Activated T-cell treated with anti-CD3 and anti-CD28 coated beads, Interleukin-2, amount 50 U/mL, for 24 hours (primary cell): ENCODE data around the gene CHRNE.
A peak's percentile ranks its signal among the peaks of the same experiment; 100 is the strongest.

Experiments used
- DNase-seq: peaks from one replicate; pipeline ENCODE4 v3.0.0-alpha.2; 2020
- H3K27ac Mint-ChIP-seq: 2 replicates; pipeline ENCODE4 v1.8.0; 2020; ENCODE audit warnings: mild to moderate bottlenecking, mixed read lengths
- H3K27me3 Mint-ChIP-seq: 2 replicates; pipeline ENCODE4 v1.8.0; 2020; ENCODE audit warnings: mixed read lengths
- H3K36me3 Mint-ChIP-seq: 2 replicates; pipeline ENCODE4 v1.8.0; 2020; ENCODE audit warnings: low read depth, mixed read lengths
- H3K4me1 Mint-ChIP-seq: 2 replicates; pipeline ENCODE4 v1.8.0; 2020; ENCODE audit warnings: low read depth, mixed read lengths
- H3K4me3 Mint-ChIP-seq: 2 replicates; pipeline ENCODE4 v1.8.0; 2020; ENCODE audit warnings: mild to moderate bottlenecking, moderate library complexity, mixed read lengths
- H3K9me3 Mint-ChIP-seq: 2 replicates; pipeline ENCODE4 v1.8.0; 2020; ENCODE audit warnings: mixed read lengths

Gene CHRNE

DNA sequence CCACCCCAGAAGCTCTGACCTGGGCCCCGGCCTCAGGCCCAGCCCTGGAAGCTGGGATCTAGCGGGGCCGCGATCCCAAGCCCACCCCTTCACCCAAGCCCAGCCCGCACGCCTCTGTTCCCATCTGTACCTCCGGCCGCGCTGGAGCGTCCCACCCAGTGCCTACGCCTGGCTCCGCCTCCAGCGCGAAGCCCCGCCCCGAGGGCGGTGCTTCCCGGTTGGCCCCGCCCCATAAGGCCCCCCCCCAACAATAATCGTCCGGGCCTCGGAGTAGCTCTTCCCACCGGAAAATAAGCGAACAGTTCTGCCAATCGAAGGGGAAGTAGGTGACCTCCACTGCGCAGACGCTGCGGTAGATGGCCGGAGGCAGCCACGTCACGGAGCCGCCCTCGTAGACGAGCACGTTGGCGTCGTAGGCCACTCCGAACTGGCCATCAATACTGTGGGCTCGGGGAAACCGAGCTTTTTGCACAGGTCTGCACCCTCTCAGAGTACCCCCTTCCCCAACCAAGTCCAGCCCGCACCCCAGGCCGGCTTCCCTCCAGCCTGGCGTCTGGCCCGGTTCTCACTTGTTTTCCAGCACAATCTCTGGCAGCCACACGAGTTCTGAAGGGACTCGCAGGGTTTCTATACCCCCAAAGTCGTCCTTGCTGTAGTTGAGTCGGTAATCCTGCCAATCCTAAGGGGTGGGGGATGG is 1.1 kb downstream of the CHRNE start:
- Mint-ChIP-seq H3K27ac (no peak overlapping the region), H3K4me1 (peaks cover 41% of the 10 kb centered on the region), H3K36me3 (peaks cover 12% of the 10 kb centered on the region), H3K27me3 (peaks cover 2% of the 10 kb centered on the region), H3K9me3 (no peaks in the 10 kb centered on the region), H3K4me3 (no peak overlapping the region)
- no peak for DNase-seq

DNA sequence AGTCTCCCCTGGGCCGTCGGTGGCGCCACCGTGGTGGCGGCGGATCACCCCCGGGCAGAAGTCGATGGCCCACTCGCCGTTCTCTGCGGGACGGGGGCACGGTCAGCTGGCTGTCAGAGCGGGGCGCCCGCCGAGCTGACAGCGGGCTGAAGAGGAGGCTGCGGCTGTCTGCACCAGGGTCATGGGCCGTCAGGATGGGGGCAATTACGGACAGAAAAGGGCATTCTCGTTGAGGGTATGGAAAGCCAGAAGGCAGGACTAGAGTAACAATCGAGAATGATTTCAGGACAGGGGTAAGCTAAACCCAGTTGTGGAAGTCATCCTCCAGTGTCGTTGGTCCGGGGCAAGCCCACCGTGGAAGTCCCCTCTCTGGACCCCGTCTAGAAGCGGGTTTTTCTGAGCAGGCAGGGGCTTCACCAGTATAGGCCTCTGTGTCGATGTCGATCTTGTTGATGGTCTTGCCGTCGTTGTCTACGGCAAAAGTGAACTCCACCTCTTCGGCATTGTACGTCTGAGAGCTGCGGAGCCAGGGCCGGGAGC is 1.7 kb downstream of the CHRNE start:
- Mint-ChIP-seq H3K9me3 (no peaks in the 10 kb centered on the region), H3K27me3 (peaks cover 2% of the 10 kb centered on the region), H3K27ac (peak overlapping the region; percentile 27), H3K4me3 (peak overlapping the region; percentile 83), H3K4me1 (peaks cover 41% of the 10 kb centered on the region), H3K36me3 (peaks cover 17% of the 10 kb centered on the region)
- peak; percentile 59 for DNase-seq

DNA sequence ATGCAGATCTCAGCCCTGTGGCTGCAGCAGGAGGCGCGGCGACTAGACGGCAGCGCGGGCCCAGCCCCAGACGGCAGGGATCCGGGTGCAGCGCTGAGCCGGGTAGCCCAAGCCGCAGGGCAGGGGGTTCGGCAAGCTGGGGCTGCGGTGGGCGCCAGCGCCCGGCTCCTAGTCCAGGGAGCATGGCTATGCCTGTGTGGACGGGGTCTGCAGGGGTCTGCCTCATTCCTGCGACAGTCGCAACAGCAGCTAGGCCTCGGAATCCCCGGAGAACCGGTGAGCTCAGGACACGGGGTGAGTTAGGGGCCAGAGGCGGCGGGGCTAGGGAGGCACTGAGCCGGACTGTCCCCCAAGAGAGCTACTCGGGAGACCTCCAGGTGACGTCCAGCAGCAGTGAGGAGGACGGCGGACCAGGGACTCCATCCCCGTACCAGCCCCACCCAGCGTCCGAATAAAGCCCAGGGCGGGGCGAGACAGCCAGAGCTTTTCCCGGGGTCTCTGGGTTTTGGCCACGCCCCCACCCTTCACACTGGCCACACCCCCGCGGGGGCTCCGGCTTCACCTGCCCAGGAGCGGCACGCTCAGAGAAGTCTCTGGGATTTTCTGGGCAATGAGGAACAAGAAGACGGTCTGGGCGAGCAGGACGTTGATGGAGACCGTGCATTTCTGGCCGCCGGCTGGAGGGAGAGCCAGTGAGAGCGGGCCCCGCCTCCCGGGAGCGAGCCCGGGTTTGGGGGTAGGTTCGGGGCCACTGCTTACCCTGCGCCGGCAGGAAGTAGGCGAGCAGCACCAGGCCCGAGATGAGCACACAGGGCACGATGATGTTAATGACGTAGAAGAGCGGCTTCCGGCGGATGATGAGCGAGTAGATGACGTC is 2.4 kb downstream of the CHRNE start:
- no peaks in the 10 kb centered on the region for H3K9me3 Mint-ChIP-seq
- H3K27ac Mint-ChIP-seq = peak overlapping the region; percentile 93
- peaks cover 2% of the 10 kb centered on the region for H3K27me3 Mint-ChIP-seq
- H3K4me3 Mint-ChIP-seq = peak overlapping the region; percentile 83
- peak; percentile 67 for DNase-seq
- peaks cover 41% of the 10 kb centered on the region for H3K4me1 Mint-ChIP-seq
- H3K36me3 Mint-ChIP-seq = peaks cover 24% of the 10 kb centered on the region

DNA sequence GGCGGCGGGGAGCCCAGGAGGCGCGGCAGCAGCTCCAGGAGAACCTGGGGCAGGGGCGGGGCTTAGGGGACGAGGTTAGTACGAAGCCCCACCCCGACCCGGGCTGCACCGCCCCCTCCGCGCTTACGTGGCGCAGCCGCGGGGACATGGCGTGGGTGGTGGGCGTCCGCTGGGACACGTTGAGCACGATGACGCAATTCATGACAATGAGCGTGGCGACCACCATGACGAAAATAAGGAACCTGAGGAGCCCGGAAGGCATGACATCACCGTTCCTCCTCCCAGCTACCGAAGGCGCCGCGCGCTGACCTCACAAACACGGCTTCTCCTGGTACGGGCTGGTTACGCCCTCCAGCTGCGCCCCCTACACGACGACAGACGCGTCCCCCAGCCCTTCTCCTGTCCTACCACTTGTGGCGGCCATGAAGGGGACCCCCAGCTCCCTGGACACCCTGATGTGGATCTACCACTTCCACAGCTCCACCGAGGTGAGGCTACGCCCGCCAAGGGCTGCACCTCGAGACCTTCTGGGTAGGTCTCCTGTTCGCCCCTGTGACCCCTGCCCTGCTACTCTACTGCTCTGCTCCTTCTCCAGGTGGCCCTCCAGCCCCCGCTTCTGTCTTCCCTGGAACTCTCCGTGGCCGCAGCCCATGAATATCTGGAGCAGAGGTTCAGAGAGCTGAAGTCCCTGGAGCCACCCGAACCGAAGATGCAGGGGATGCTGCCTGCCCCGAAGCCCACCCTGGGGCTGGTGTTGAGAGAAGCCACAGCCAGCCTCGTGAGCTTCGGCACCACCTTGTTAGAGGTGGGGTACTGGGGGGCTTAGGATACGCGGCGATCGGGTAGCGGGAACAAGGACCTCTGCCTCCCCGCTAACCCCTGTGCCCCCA is 3.3 kb downstream of the CHRNE start, which contains the start of gene C17orf107:
Gene C17orf107 (plus strand): TSS at position 196 of the 890 bp plus-strand sequence. CDS start 227 bp downstream, at position 423.
- Mint-ChIP-seq H3K9me3 (no peaks in the 10 kb centered on the region), H3K36me3 (peaks cover 33% of the 10 kb centered on the region), H3K27me3 (peaks cover 2% of the 10 kb centered on the region), H3K4me3 (peak within 1 kb of the TSS; percentile 83), H3K4me1 (peaks cover 41% of the 10 kb centered on the region), H3K27ac (peak within 1 kb of the TSS; percentile 93)
- peak; percentile 98 for DNase-seq

DNA sequence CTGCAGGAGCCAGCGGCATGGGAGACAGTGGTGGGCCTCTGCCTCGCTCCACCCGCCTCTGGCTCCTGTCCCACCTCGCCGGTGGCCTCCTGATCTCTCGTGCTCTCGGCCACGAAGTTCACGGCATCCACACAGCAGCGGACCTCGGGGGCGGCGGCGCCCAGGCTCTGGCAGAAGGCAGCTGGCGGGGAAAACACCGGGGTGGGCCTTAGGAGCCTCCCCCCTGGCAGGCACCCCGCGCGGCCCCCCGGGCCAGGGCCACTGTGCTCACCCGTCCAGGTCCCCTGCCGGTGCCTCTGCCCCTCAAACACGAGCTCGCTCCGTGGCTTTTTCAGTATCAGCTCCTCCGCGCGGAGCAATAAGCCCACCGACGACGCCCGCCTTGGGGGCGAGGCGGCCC is 4.0 kb downstream of the CHRNE start:
- Mint-ChIP-seq H3K27me3 (peaks cover 2% of the 10 kb centered on the region), H3K4me1 (peaks cover 41% of the 10 kb centered on the region), H3K4me3 (peak overlapping the region; percentile 83), H3K9me3 (no peaks in the 10 kb centered on the region), H3K27ac (no peak overlapping the region), H3K36me3 (peaks cover 39% of the 10 kb centered on the region)
- no peak for DNase-seq

DNA sequence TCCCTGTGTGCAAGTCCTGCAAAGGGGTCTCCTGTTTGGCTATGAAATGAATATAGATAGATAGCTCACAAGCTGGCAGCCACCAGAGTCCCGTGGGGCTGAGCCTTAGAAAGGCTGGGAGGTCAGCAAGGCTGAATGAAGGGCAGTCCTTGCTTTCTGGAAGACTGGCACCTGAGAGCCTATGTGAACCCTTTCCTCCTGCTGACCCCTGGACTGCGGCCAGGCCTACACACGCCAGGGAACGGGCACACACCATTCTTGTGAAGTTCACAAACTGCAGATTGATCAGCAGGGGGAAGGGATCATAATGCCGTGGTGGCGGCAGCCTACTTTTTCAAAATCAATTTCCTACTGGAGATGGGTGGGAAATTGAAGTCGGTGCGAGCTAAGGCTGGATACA is 4.5 kb downstream of the CHRNE start:
- Mint-ChIP-seq H3K9me3 (no peaks in the 10 kb centered on the region), H3K36me3 (peaks cover 43% of the 10 kb centered on the region), H3K27ac (no peak overlapping the region), H3K4me1 (peaks cover 38% of the 10 kb centered on the region), H3K27me3 (peaks cover 2% of the 10 kb centered on the region), H3K4me3 (peak overlapping the region; percentile 36)
- DNase-seq = no peak

DNA sequence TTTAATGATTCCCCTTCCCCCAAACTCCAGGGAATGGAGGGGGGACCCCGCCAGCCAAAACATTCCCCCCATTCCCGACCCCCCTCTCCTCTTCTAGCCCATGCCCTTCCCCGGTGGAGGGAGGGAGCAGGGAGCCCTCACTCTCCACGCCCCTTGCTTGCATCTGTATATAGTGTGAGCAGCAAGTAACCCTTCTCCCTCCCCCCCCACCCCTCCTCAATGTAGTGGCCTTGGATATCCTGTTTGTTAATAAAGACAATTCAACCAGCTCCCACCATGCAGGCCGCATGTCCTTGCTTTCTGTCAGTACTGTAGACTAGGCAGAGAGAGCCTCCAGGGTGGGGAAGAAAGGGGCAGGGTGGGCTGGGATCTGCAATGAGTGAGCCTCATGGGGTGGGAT is 5.1 kb downstream of the CHRNE start:
- H3K27me3 Mint-ChIP-seq = peaks cover 2% of the 10 kb centered on the region
- peaks cover 47% of the 10 kb centered on the region for H3K36me3 Mint-ChIP-seq
- H3K4me3 Mint-ChIP-seq = no peak overlapping the region
- H3K4me1 Mint-ChIP-seq = peaks cover 32% of the 10 kb centered on the region
- no peaks in the 10 kb centered on the region for H3K9me3 Mint-ChIP-seq
- DNase-seq = no peak
- no peak overlapping the region for H3K27ac Mint-ChIP-seq

DNA sequence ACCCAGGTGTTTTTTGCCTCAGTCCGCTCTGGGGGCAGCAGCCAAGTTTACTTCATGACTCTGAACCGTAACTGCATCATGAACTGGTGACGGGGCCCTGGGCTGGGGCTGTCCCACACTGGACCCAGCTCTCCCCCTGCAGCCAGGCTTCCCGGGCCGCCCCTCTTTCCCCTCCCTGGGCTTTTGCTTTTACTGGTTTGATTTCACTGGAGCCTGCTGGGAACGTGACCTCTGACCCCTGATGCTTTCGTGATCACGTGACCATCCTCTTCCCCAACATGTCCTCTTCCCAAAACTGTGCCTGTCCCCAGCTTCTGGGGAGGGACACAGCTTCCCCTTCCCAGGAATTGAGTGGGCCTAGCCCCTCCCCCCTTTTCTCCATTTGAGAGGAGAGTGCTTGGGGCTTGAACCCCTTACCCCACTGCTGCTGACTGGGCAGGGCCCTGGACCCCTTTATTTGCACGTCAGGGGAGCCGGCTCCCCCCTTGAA is 5.7 kb downstream of the CHRNE start:
- H3K36me3 Mint-ChIP-seq = peaks cover 51% of the 10 kb centered on the region
- no peak overlapping the region for H3K27ac Mint-ChIP-seq
- no peak overlapping the region for H3K4me3 Mint-ChIP-seq
- H3K4me1 Mint-ChIP-seq = peaks cover 26% of the 10 kb centered on the region
- H3K27me3 Mint-ChIP-seq = peaks cover 2% of the 10 kb centered on the region
- no peaks in the 10 kb centered on the region for H3K9me3 Mint-ChIP-seq
- DNase-seq = no peak

DNA sequence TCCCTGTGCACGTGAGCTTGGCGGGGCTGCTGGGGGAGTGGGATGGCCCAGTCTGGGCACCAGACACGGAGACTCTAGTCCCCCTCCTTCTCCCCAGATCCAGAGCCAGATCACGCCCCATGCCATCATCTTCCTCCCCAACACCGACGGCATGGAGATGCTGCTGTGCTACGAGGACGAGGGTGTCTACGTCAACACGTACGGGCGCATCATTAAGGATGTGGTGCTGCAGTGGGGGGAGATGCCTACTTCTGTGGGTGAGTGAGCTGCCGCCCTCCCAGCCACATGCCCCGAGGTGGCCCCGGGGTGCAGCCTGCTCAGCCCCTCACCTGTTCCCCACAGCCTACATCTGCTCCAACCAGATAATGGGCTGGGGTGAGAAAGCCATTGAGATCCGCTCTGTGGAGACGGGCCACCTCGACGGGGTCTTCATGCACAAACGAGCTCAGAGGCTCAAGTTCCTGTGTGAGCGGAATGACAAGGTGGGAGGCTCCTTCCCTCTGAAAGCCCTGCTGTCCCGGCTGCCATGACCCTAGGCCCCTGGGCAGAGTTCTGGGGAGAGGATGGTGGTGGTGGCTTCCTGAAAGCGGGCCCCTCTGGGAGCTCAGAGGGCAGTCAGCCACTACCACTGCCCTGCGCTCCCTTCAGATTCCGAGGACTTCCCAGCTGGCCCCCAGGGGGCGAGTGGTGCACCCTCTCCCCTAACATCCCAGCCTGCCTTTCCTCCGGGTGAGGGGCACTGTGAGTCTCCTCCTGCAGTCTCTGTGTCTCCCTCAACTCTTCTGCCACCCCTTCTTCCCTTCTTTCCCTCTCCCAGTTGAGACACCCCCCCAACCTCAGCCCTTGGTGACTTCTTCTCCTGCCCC is 6.3 kb downstream of the CHRNE start:
- no peak for DNase-seq
- Mint-ChIP-seq H3K36me3 (peaks cover 55% of the 10 kb centered on the region), H3K27ac (no peak overlapping the region), H3K9me3 (no peaks in the 10 kb centered on the region), H3K4me3 (no peak overlapping the region), H3K4me1 (peaks cover 24% of the 10 kb centered on the region), H3K27me3 (peaks cover 2% of the 10 kb centered on the region)

DNA sequence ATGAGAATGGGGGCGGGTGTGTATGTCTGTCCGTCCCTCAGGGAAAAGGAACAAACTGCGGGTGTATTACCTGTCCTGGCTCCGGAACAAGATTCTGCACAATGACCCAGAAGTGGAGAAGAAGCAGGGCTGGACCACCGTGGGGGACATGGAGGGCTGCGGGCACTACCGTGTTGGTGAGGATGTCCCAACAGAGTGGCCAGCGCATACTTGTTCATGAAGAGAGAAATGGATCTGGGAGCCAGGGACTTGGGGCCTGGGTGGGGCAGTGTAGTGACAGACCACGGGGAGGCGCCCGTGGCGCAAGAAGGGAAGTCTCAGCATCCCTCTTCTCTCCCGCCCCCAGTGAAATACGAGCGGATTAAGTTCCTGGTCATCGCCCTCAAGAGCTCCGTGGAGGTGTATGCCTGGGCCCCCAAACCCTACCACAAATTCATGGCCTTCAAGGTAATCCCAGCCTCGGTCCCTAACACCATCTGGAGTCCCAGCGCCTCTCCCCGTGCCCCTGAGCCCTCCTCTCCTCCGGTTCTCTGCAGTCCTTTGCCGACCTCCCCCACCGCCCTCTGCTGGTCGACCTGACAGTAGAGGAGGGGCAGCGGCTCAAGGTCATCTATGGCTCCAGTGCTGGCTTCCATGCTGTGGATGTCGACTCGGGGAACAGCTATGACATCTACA is 7.1 kb downstream of the CHRNE start:
- Mint-ChIP-seq H3K9me3 (no peaks in the 10 kb centered on the region), H3K36me3 (peaks cover 63% of the 10 kb centered on the region), H3K27me3 (peaks cover 2% of the 10 kb centered on the region), H3K4me3 (no peak overlapping the region), H3K4me1 (peaks cover 19% of the 10 kb centered on the region), H3K27ac (no peak overlapping the region)
- no peak for DNase-seq

DNA sequence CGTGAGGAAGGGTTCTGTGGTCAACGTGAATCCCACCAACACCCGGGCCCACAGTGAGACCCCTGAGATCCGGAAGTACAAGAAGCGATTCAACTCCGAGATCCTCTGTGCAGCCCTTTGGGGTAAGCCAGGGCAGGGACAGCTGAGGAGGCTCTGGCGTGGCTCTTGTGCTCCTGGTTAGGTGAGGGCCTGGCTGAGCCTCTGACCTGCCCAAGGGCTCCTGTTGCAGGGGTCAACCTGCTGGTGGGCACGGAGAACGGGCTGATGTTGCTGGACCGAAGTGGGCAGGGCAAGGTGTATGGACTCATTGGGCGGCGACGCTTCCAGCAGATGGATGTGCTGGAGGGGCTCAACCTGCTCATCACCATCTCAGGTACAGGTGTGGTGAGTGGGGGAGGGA is 7.8 kb downstream of the CHRNE start:
- no peak overlapping the region for H3K27ac Mint-ChIP-seq
- peaks cover 67% of the 10 kb centered on the region for H3K36me3 Mint-ChIP-seq
- no peaks in the 10 kb centered on the region for H3K9me3 Mint-ChIP-seq
- H3K4me1 Mint-ChIP-seq = peaks cover 16% of the 10 kb centered on the region
- peaks cover 2% of the 10 kb centered on the region for H3K27me3 Mint-ChIP-seq
- no peak overlapping the region for H3K4me3 Mint-ChIP-seq
- DNase-seq = no peak

DNA sequence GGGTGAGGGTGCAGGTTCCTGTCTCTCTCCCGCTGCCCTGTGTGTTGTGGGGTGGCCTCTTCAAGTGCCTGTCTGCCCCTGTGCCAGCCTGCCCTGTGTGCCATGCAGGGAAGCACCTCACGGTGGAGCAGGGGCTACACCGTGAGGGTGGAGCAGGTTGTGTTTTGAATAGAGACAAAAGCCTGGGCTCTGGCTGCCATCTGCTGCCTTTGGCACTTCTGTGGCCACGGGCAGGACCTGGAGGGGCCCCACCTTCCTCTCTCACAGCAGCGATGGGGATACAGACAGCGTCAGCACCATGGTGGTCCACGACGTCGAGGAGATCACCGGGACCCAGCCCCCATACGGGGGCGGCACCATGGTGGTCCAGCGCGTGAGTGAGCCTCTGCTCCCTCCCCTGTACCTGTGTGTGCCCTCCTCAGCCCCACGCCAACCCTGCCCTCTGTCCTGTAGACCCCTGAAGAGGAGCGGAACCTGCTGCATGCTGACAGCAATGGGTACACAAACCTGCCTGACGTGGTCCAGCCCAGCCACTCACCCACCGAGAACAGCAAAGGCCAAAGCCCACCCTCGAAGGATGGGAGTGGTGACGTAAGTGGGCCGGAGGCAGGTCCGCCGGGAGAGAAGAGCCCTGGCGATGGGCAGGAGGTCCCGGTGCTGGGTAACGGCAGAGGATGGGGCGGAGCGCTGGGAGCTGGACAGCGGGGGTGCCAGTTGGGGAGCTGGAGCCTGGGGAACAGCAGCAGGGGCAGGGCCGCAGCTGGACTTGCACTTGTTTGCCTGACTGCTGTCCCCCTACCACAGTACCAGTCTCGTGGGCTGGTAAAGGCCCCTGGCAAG is 9.0 kb downstream of the CHRNE start:
- Mint-ChIP-seq H3K27me3 (no peaks in the 10 kb centered on the region), H3K27ac (no peak overlapping the region), H3K36me3 (peaks cover 68% of the 10 kb centered on the region), H3K4me1 (peaks cover 8% of the 10 kb centered on the region), H3K9me3 (no peaks in the 10 kb centered on the region), H3K4me3 (no peak overlapping the region)
- no peak for DNase-seq
